ENCODE data around the gene SLC46A1. TPM values are rescaled to one million over a fixed set of nuclear protein-coding genes. Genes with fewer than 3 reads are reported as not detected.
A peak's percentile ranks its signal among the peaks of the same experiment; 100 is the strongest.

Gene SLC46A1
- total RNA-seq, 1 donor from 2014 or later, result 6.3 TPM

DNA sequence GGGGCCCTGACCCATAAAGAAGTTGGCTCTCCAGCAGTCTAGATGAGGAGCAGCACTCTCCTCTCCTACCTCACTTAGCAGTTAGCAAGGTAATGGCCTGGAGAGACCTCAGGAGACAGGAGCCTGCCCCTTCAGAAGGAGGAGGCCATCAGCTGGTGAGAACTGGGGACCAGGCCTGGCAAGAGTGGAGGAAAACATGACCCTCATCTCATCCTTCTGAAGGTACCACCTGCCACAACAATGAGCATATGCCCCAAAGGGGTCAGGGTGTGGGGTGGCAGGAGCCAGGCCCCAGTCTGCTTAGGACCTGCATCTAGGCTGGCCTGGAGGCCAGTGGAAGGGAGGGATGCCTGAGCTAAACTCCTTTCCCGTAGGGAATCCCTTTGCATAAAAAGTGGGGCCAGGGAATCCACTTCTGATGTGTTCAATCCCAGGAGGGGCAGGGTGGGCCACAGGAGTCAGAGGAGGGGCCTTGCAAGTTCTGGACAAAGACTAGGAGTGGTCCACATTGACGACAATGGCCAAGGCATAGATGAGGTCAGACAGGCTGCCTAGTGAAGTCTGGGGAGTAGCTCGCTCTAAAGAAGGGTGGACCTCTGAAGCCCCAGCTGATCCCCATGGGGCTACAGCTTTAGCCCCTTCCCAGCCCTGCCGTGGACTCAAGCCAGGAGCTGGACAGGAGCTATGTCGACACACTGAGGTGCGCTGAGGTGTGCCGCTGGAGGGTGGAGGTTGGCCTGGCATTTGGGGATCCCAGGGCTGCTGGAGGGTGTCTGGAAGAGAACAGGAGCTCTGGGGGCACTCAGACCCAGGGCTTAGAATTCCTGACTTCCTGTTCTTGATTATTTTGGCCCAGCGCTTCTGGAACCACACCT, 42.0 kb downstream of the SLC46A1 start:
- no peak for DNase-seq
- Mint-ChIP-seq H3K4me1 (ENCODE audit: low read depth, unreplicated experiment) (no peaks in the 10 kb centered on the region), H3K9me3 (ENCODE audit: unreplicated experiment) (no peaks in the 10 kb centered on the region), H3K36me3 (ENCODE audit: unreplicated experiment) (no peaks in the 10 kb centered on the region), H3K4me3 (ENCODE audit: unreplicated experiment) (no peak overlapping the region), H3K27me3 (ENCODE audit: unreplicated experiment) (peaks cover 3% of the 10 kb centered on the region), H3K27ac (ENCODE audit: unreplicated experiment) (no peak overlapping the region)
- TF ChIP-seq, protein P1, sequence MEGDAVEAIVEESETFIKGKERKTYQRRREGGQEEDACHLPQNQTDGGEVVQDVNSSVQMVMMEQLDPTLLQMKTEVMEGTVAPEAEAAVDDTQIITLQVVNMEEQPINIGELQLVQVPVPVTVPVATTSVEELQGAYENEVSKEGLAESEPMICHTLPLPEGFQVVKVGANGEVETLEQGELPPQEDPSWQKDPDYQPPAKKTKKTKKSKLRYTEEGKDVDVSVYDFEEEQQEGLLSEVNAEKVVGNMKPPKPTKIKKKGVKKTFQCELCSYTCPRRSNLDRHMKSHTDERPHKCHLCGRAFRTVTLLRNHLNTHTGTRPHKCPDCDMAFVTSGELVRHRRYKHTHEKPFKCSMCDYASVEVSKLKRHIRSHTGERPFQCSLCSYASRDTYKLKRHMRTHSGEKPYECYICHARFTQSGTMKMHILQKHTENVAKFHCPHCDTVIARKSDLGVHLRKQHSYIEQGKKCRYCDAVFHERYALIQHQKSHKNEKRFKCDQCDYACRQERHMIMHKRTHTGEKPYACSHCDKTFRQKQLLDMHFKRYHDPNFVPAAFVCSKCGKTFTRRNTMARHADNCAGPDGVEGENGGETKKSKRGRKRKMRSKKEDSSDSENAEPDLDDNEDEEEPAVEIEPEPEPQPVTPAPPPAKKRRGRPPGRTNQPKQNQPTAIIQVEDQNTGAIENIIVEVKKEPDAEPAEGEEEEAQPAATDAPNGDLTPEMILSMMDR (IDR thresholded peaks at IDR 0.05; ENCODE audit: partially characterized antibody, unreplicated experiment), result no peak

DNA sequence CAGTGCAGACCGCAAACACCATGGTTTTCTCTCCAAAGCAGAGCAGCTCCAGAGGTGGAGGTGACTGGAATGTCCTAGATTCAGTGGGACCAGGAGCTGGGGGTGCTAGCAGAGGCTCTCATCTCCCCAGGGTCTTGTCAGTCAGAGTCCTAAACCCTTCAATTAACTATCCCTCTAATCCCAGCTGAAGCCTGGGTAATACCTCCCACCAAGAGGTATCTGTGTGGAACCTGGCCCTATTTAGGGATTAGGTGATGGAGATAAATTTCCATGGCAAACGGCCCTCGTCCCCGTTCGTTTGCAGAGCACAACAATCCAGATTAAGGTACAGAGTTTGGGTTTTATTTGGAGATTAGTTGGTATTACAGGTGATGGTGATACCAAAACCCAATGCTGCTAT, 42.8 kb downstream of the SLC46A1 start:
- H3K4me3 Mint-ChIP-seq (ENCODE audit: unreplicated experiment), result no peak overlapping the region
- H3K36me3 Mint-ChIP-seq (ENCODE audit: unreplicated experiment), result peaks cover 2% of the 10 kb centered on the region
- no peaks in the 10 kb centered on the region for H3K9me3 Mint-ChIP-seq (ENCODE audit: unreplicated experiment)
- no peak for DNase-seq
- H3K27ac Mint-ChIP-seq (ENCODE audit: unreplicated experiment), result no peak overlapping the region
- H3K27me3 Mint-ChIP-seq (ENCODE audit: unreplicated experiment), result peaks cover 3% of the 10 kb centered on the region
- TF ChIP-seq, protein P1 (IDR thresholded peaks at IDR 0.05; ENCODE audit: partially characterized antibody, unreplicated experiment), result no peak
- H3K4me1 Mint-ChIP-seq (ENCODE audit: low read depth, unreplicated experiment), result peaks cover 2% of the 10 kb centered on the region

DNA sequence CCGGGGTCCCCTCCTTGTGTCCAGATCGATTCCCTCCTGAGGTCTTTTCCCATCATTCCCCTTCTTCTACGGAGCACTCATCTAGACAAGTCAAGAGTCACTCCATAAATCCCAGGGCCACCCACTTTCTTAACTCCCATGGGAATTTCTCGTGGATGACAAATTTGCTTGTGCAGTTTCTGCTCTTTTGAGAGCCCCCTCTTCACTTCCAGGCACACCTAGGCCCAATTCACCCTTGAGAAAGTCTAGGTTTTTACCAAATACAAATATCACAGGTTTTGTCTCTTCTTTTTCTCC, 48.2 kb downstream of the SLC46A1 start:
- no peak for DNase-seq
- Mint-ChIP-seq H3K4me3 (ENCODE audit: unreplicated experiment) (peak overlapping the region; percentile 95), H3K27me3 (ENCODE audit: unreplicated experiment) (peaks cover 6% of the 10 kb centered on the region), H3K9me3 (ENCODE audit: unreplicated experiment) (peaks cover 10% of the 10 kb centered on the region), H3K27ac (ENCODE audit: unreplicated experiment) (peak overlapping the region; percentile 96), H3K36me3 (ENCODE audit: unreplicated experiment) (peaks cover 8% of the 10 kb centered on the region), H3K4me1 (ENCODE audit: low read depth, unreplicated experiment) (peaks cover 13% of the 10 kb centered on the region)
- TF ChIP-seq, protein P1 (IDR thresholded peaks at IDR 0.05; ENCODE audit: partially characterized antibody, unreplicated experiment), result no peak

- Mint-ChIP-seq H3K27me3 (ENCODE audit: unreplicated experiment) (peaks cover 6% of the 10 kb centered on the region), H3K36me3 (ENCODE audit: unreplicated experiment) (peaks cover 8% of the 10 kb centered on the region), H3K27ac (ENCODE audit: unreplicated experiment) (peak within 1 kb of the TSS; percentile 96), H3K4me3 (ENCODE audit: unreplicated experiment) (peak within 1 kb of the TSS; percentile 97), H3K9me3 (ENCODE audit: unreplicated experiment) (peaks cover 11% of the 10 kb centered on the region), H3K4me1 (ENCODE audit: low read depth, unreplicated experiment) (peaks cover 13% of the 10 kb centered on the region)
- peak; percentile 97 for DNase-seq
- TF ChIP-seq, protein P1 (IDR thresholded peaks at IDR 0.05; ENCODE audit: partially characterized antibody, unreplicated experiment), result no peak
These were observed 48.7 kb downstream of the SLC46A1 start, which contains the start of gene POLDIP2 for GRCh38 chr17:28357061-28357900. POLDIP2 (minus strand) TSS chr17:28357527; CDS start chr17:28357448, 79 bp downstream.

All from glutamatergic neuron (in vitro differentiated cells).